Thymus (tissue), 11 donors: ENCODE measurements around the gene AHR. TPM values are rescaled to one million over a fixed set of nuclear protein-coding genes. Genes with fewer than 3 reads are reported as not detected.
"Not testable (repeated sequence)": the region's sequence is repeated elsewhere in the genome, so short reads cannot be mapped to it uniquely, and the experiment has no call there.

ENCODE experiments used
- DNase-seq, 9 donors: peaks; one replicate each; pipeline ENCODE4 v3.0.0-alpha.2; 2013; ENCODE audit warnings: low spot score in 9 of 9, low read depth in 6 of 9, missing footprints in 1 of 9
- H3K27ac ChIP-seq, 2 donors: one replicate each; pipeline ENCODE4 v1.5.1; 2013; ENCODE audit warnings: control low read depth in 1 of 2, low read depth in 1 of 2, low read length in 1 of 2, mild to moderate bottlenecking in 1 of 2, moderate library complexity in 1 of 2
- H3K27me3 ChIP-seq, 2 donors: one replicate each; pipeline ENCODE4 v1.5.1; 2013; ENCODE audit warnings: low read length in 1 of 2; ENCODE audit not compliant: control insufficient read depth in 2 of 2, insufficient read depth in 1 of 2
- H3K36me3 ChIP-seq, 2 donors: one replicate each; pipeline ENCODE4 v1.5.1; 2013; ENCODE audit warnings: low read length in 1 of 2, mild to moderate bottlenecking in 1 of 2, moderate library complexity in 1 of 2; ENCODE audit not compliant: control insufficient read depth in 2 of 2, insufficient read depth in 2 of 2
- H3K4me1 ChIP-seq, 2 donors: one replicate each; pipeline ENCODE4 v1.5.1; 2013; ENCODE audit warnings: low read length in 2 of 2; ENCODE audit not compliant: control insufficient read depth in 2 of 2, insufficient read depth in 2 of 2
- H3K4me3 ChIP-seq, 2 donors: one replicate each; pipeline ENCODE4 v1.5.1; 2013; ENCODE audit warnings: low read length in 2 of 2, control low read depth in 1 of 2, mild to moderate bottlenecking in 1 of 2
- H3K9me3 ChIP-seq, 2 donors: one replicate each; pipeline ENCODE4 v1.5.1; 2013; ENCODE audit warnings: low read length in 1 of 2, mild to moderate bottlenecking in 1 of 2; ENCODE audit not compliant: control insufficient read depth in 2 of 2, insufficient read depth in 1 of 2
- WGBS: extraction: QIAGEN DNeasy Blood & Tissue Kit; methylation state at CpG from one replicate; pipeline ENCODE4 v1.1.7; 2013; 5-methylcytosine and 5-hydroxymethylcytosine counted together
- polyA plus RNA-seq: library from polyadenylated mRNA; stranded (reverse); fragments of 200-250 nt; gene quantifications from one replicate; pipeline ENCODE4 v1.2.3, GENCODE V29; 2013
- total RNA-seq: library from RNA; stranded (reverse); fragments of 120-200 nt; gene quantifications from one replicate; pipeline ENCODE4 v1.2.4, GENCODE V29; 2013
- donor health status: healthy.

AHR gene
- total and polyA plus RNA-seq, 2 donors, result 16.8 to 41.7 TPM

DNA sequence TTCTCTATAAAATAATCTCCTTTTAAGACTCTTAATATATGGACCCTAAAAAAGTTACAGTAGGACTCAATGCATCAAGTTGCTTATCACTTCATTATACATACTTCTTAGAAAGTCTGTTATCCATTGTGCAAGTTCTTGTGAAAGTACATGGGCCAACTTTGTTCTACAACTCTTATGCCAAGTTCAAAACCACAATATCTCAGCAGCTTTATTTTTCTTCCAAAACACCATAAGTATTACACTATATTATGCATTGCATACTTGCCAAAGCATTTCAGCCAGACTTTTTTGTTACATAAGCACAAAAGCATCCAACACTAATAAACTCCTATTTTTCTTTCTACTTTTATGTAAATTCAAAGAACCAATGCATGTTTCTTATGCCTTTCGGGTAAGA is 94.4 kb downstream of the AHR start:
- peaks cover 0 to 7% of the 10 kb centered on the region in 2 donors for H3K9me3 ChIP-seq
- no peak for DNase-seq
- no peaks in the 10 kb centered on the region for H3K27me3 ChIP-seq
- no peak overlapping the region for H3K27ac ChIP-seq
- no peaks in the 10 kb centered on the region for H3K4me1 ChIP-seq
- H3K36me3 ChIP-seq, result no peaks in the 10 kb centered on the region
- H3K4me3 ChIP-seq, result no peak overlapping the region
- 97% methylated on average over 1 of the region's 1 CpG for WGBS

DNA sequence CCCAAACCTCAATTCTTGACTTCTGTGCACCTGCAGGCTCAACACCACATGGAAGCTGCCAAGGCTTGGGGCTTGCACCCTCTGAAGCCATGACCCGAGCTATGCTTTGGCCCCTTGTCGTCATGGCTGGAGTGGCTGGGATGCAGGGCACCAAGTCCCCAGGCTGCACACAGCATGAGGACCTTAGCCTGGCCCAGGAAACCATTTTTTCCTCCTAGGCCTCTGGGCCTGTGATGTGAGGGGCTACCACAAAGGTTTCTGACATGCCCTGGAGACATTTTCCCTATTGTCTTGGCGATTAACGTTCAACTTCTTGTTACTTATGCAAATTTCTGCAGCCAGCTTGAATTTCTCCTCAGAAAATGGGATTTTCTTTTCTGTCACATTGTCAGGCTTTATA is 96.1 kb downstream of the AHR start:
- H3K27me3 ChIP-seq, H3K36me3 ChIP-seq, H3K9me3 ChIP-seq, DNase-seq, H3K27ac ChIP-seq, H3K4me3 ChIP-seq, H3K4me1 ChIP-seq: not testable (repeated sequence)
- 96% methylated on average over 4 of the region's 4 CpGs for WGBS
